HEK293 (cell line): ENCODE results near the gene THSD7B.

ENCODE experiments used
- CTCF ChIP-seq: fragments of 450-650 bp; formaldehyde crosslinking; IDR thresholded peaks from 2 replicates; pipeline ENCODE4 v1.5.1; 2016; ENCODE audit warnings: missing biosample characterization, missing genetic modification characterization
- HOXA7 ChIP-seq: sonication (generic); formaldehyde crosslinking; IDR thresholded peaks from 2 replicates; pipeline ENCODE4 v1.8.1; 2022; ENCODE audit warnings: missing genetic modification reagents, borderline replicate concordance
- PRDM1 ChIP-seq: fragments of 450-650 bp; formaldehyde crosslinking; IDR thresholded peaks from 2 replicates; pipeline ENCODE4; 2016; ENCODE audit warnings: missing biosample characterization, missing genetic modification characterization
- RBAK ChIP-seq: fragments of 450-650 bp; formaldehyde crosslinking; IDR thresholded peaks from 2 replicates; pipeline ENCODE4 v1.5.1; 2016; ENCODE audit warnings: missing biosample characterization, missing genetic modification characterization
- REST ChIP-seq: fragments of 450-650 bp; formaldehyde crosslinking; IDR thresholded peaks from 2 replicates; pipeline ENCODE4 v1.5.1; 2016; ENCODE audit warnings: missing biosample characterization, missing genetic modification characterization
- WT1 ChIP-seq: fragments of 450-650 bp; formaldehyde crosslinking; IDR thresholded peaks from 2 replicates; pipeline ENCODE4 v1.5.1; 2016; ENCODE audit warnings: missing biosample characterization, missing genetic modification characterization
- ZBTB7A ChIP-seq: fragments of 450-650 bp; formaldehyde crosslinking; IDR thresholded peaks from 2 replicates; pipeline ENCODE4 v1.5.1; 2016; ENCODE audit warnings: low read depth, missing biosample characterization, missing genetic modification characterization
- ZFHX2 ChIP-seq: fragments of 450-650 bp; formaldehyde crosslinking; conservative IDR thresholded peaks from 2 replicates; pipeline ENCODE4 v1.5.1; 2016; ENCODE audit warnings: missing biosample characterization, missing genetic modification characterization
- ZNF214 ChIP-seq: fragments of 450-650 bp; formaldehyde crosslinking; IDR thresholded peaks from 2 replicates; pipeline ENCODE4 v1.5.1; 2017; ENCODE audit warnings: missing biosample characterization, mild to moderate bottlenecking, missing genetic modification characterization, borderline replicate concordance
- ZNF423 ChIP-seq: fragments of 450-650 bp; formaldehyde crosslinking; IDR thresholded peaks from 2 replicates; pipeline ENCODE4 v1.5.1; 2016; ENCODE audit warnings: missing biosample characterization, missing genetic modification characterization
- ZNF48 ChIP-seq: fragments of 450-650 bp; formaldehyde crosslinking; IDR thresholded peaks from 2 replicates; pipeline ENCODE4 v1.5.1; 2016; ENCODE audit warnings: missing biosample characterization, missing genetic modification characterization
- ZNF580 ChIP-seq: fragments of 450-650 bp; formaldehyde crosslinking; IDR thresholded peaks from 2 replicates; pipeline ENCODE4 v1.5.1; 2016; ENCODE audit warnings: missing biosample characterization, missing genetic modification characterization
- TF ChIP-seq, protein P1 (sequence below): fragments of 450-650 bp; formaldehyde crosslinking; IDR thresholded peaks from 2 replicates; pipeline ENCODE4 v1.5.1; 2016; ENCODE audit warnings: missing biosample characterization, missing genetic modification characterization

DNA sequence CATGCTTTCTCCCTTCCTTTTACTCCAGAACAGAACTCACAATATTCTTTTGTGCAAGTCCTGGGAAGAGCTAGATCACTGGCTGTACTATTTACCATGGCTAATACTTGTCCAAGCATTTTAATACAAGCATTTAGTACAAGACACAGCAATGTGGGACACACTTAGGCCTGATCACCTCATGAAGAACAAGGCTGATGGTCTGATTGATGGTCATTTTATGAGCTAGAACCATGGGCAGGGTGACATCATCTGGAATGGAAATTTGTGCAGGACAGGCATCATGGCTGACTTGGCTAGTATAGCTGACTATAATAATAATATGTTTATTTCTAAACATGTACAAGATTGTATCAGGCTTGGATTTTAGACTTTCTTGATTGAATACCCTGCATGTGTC is 824.8 kb downstream of the THSD7B start:
- TF ChIP-seq CTCF = no peak
- TF ChIP-seq, protein P1, sequence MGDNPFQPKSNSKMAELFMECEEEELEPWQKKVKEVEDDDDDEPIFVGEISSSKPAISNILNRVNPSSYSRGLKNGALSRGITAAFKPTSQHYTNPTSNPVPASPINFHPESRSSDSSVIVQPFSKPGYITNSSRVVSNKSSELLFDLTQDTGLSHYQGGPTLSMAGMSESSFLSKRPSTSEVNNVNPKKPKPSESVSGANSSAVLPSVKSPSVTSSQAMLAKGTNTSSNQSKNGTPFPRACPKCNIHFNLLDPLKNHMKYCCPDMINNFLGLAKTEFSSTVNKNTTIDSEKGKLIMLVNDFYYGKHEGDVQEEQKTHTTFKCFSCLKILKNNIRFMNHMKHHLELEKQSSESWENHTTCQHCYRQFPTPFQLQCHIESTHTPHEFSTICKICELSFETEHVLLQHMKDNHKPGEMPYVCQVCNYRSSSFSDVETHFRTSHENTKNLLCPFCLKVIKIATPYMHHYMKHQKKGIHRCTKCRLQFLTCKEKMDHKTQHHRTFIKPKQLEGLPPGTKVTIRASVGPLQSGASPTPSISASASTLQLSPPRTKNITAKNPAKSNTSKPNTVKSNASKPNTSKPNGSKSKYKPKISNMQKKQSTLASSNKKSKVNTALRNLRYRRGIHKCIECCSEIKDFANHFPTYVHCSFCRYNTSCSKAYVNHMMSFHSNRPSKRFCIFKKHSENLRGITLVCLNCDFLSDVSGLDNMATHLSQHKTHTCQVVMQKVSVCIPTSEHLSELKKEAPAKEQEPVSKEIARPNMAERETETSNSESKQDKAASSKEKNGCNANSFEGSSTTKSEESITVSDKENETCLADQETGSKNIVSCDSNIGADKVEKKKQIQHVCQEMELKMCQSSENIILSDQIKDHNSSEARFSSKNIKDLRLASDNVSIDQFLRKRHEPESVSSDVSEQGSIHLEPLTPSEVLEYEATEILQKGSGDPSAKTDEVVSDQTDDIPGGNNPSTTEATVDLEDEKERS (tag by site-specific recombination) = no peak
- no peak for TF ChIP-seq ZBTB7A (tag by site-specific recombination)
- TF ChIP-seq ZNF214 = no peak
- TF ChIP-seq ZFHX2 (tag by site-specific recombination) = no peak
- TF ChIP-seq ZNF580 = no peak
- TF ChIP-seq ZNF423 = no peak
- TF ChIP-seq WT1 = no peak
- TF ChIP-seq PRDM1 (tag by site-specific recombination) = no peak
- no peak for TF ChIP-seq REST (tag by site-specific recombination)
- no peak for TF ChIP-seq ZNF48 (tag by site-specific recombination)
- TF ChIP-seq HOXA7 = no peak
- TF ChIP-seq RBAK (tag by site-specific recombination) = no peak
